OCI-LY7 (cell line): ENCODE measurements around the gene CDYL.

Experiments used
- EZH2phosphoT487 ChIP-seq: fragments of 200-600 bp; sonication (generic); IDR thresholded peaks from 2 replicates; pipeline ENCODE4 v1.6.1; 2018; ENCODE audit warnings: low read depth, borderline replicate concordance, mild to moderate bottlenecking, mixed run types, antibody characterized with exemption, low read length, moderate library complexity, mixed read lengths
- TF ChIP-seq, protein P1 (sequence below): fragments of 200-600 bp; sonication (generic); conservative IDR thresholded peaks from 2 replicates; pipeline ENCODE4 v1.5.1; 2014; ENCODE audit warnings: mild to moderate bottlenecking, antibody characterized with exemption, low read length, moderate library complexity, mixed read lengths

GRCh38 chr6:4812068-4812467, 35.9 kb downstream of the CDYL start:
- TF ChIP-seq, protein P1, sequence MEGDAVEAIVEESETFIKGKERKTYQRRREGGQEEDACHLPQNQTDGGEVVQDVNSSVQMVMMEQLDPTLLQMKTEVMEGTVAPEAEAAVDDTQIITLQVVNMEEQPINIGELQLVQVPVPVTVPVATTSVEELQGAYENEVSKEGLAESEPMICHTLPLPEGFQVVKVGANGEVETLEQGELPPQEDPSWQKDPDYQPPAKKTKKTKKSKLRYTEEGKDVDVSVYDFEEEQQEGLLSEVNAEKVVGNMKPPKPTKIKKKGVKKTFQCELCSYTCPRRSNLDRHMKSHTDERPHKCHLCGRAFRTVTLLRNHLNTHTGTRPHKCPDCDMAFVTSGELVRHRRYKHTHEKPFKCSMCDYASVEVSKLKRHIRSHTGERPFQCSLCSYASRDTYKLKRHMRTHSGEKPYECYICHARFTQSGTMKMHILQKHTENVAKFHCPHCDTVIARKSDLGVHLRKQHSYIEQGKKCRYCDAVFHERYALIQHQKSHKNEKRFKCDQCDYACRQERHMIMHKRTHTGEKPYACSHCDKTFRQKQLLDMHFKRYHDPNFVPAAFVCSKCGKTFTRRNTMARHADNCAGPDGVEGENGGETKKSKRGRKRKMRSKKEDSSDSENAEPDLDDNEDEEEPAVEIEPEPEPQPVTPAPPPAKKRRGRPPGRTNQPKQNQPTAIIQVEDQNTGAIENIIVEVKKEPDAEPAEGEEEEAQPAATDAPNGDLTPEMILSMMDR, result no peak
- no peak for TF ChIP-seq EZH2phosphoT487
